Neural progenitor cell (in vitro differentiated cells): ENCODE results near the gene COLEC11. TPM values are rescaled to one million over a fixed set of nuclear protein-coding genes. Genes with fewer than 3 reads are reported as not detected.
A peak's percentile ranks its signal among the peaks of the same experiment; 100 is the strongest.

Source experiments
- DNase-seq: peaks from one replicate; pipeline ENCODE4 v3.0.0-alpha.2; 2016; ENCODE audit warnings: low spot score
- H2AFZ ChIP-seq: fragments of 200-600 bp; sonication (generic); replicated peaks from 2 replicates; pipeline ENCODE4 v1.6.1; 2016; ENCODE audit warnings: antibody characterized with exemption
- H3F3A ChIP-seq: fragments of 200-600 bp; sonication (generic); 2 replicates; pipeline ENCODE4 v1.6.1; 2016; ENCODE audit warnings: antibody characterized with exemption, low read depth
- H3K27ac ChIP-seq: fragments of 200-600 bp; sonication (generic); 2 replicates; pipeline ENCODE4 v1.5.1; 2016; ENCODE audit warnings: mild to moderate bottlenecking
- H3K27me3 ChIP-seq: fragments of 200-600 bp; sonication (generic); 2 replicates; pipeline ENCODE4 v1.6.1; 2016; ENCODE audit warnings: mild to moderate bottlenecking, moderate library complexity
- H3K36me3 ChIP-seq: fragments of 200-600 bp; sonication (generic); 2 replicates; pipeline ENCODE4 v1.5.1; 2016
- H3K4me1 ChIP-seq: fragments of 200-600 bp; sonication (generic); 2 replicates; pipeline ENCODE4 v1.6.1; 2016; ENCODE audit warnings: mixed run types
- H3K4me2 ChIP-seq: fragments of 200-600 bp; sonication (generic); 2 replicates; pipeline ENCODE4 v1.6.1; 2016
- H3K4me3 ChIP-seq: fragments of 200-600 bp; sonication (generic); 2 replicates; pipeline ENCODE4 v1.5.1; 2016
- H3K79me2 ChIP-seq: fragments of 200-600 bp; sonication (generic); 2 replicates; pipeline ENCODE4 v1.6.1; 2016; ENCODE audit warnings: low read depth
- H3K9ac ChIP-seq: fragments of 200-600 bp; sonication (generic); 2 replicates; pipeline ENCODE4 v1.6.1; 2016
- H3K9me3 ChIP-seq: fragments of 200-600 bp; sonication (generic); 2 replicates; pipeline ENCODE4 v1.5.1; 2016; ENCODE audit warnings: low read depth
- H4K20me1 ChIP-seq: fragments of 200-600 bp; sonication (generic); 2 replicates; pipeline ENCODE4 v1.6.1; 2016; ENCODE audit warnings: low read depth
- H3K27ac Mint-ChIP-seq: 3 replicates; pipeline ENCODE4 v1.8.0; 2021; ENCODE audit warnings: mixed read lengths
- H3K27me3 Mint-ChIP-seq: 2 replicates; pipeline ENCODE4 v1.8.0; 2022; ENCODE audit warnings: low read depth, mild to moderate bottlenecking, inconsistent platforms, moderate library complexity, mixed read lengths; ENCODE audit not compliant: insufficient read depth
- H3K36me3 Mint-ChIP-seq: 3 replicates; pipeline ENCODE4 v1.8.0; 2021; ENCODE audit warnings: mixed read lengths
- H3K4me1 Mint-ChIP-seq: 3 replicates; pipeline ENCODE4 v1.8.0; 2021; ENCODE audit warnings: mixed read lengths
- H3K4me3 Mint-ChIP-seq: 3 replicates; pipeline ENCODE4 v1.8.0; 2021; ENCODE audit warnings: mild to moderate bottlenecking, moderate library complexity, mixed read lengths
- H3K9me3 Mint-ChIP-seq: 3 replicates; pipeline ENCODE4 v1.8.0; 2020; ENCODE audit warnings: mixed read lengths
- EZH2 ChIP-seq: fragments of 200-600 bp; sonication (generic); IDR thresholded peaks from 2 replicates; pipeline ENCODE4 v1.6.1; 2017; ENCODE audit warnings: antibody characterized with exemption, mild to moderate bottlenecking, moderate library complexity
- EZH2phosphoT487 ChIP-seq: fragments of 200-600 bp; sonication (generic); IDR thresholded peaks from 2 replicates; pipeline ENCODE4 v1.6.1; 2017; ENCODE audit warnings: antibody characterized with exemption
- total RNA-seq: library from RNA; depleted of rRNA; stranded (reverse); fragments of >200 nt; gene quantifications from 2 replicates; pipeline ENCODE4 v1.2.3, GENCODE V29; 2015; ENCODE audit warnings: low replicate concordance
- TF ChIP-seq, protein P1 (sequence below): fragments of 200-600 bp; sonication (generic); IDR thresholded peaks from 2 replicates; pipeline ENCODE4 v1.5.1; 2017; ENCODE audit warnings: antibody characterized with exemption, mild to moderate bottlenecking

Gene COLEC11
- total RNA-seq, 1 donor from 2014 or later, result not detected

DNA sequence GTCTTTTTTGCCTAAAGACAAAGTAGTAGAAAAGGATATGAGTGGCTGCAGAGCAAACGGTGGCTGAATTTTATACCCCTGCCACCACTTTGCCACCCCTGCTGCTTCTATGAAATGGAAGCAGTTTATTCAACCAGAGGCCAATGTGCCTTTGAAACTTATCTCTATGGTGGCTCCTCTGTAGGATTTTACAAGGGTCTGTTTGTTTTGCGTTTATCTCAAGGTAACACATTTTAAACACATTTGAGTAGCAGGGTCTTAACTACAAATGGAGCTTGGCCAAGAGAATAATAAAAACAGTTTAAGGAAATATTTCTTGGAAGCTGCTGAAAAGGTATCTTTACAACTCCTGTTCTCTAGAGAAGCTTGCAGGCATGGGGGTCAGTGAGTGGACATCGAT is 69.2 kb downstream of the COLEC11 start:
- peaks cover 2% of the 10 kb centered on the region for H3K9me3 Mint-ChIP-seq
- peaks cover 3% of the 10 kb centered on the region for H3K4me1 ChIP-seq
- no peak for DNase-seq
- no peaks in the 10 kb centered on the region for H3K27me3 ChIP-seq
- H3K79me2 ChIP-seq, result no peaks in the 10 kb centered on the region
- no peak overlapping the region for H2AFZ ChIP-seq
- no peaks in the 10 kb centered on the region for H3F3A ChIP-seq
- no peak overlapping the region for H3K9ac ChIP-seq
- no peak overlapping the region for H3K4me2 ChIP-seq
- H3K36me3 Mint-ChIP-seq, result no peaks in the 10 kb centered on the region
- no peak overlapping the region for H3K27ac ChIP-seq
- no peak overlapping the region for H3K4me3 Mint-ChIP-seq
- TF ChIP-seq EZH2 (no peak), EZH2phosphoT487 (no peak)
- TF ChIP-seq, protein P1, sequence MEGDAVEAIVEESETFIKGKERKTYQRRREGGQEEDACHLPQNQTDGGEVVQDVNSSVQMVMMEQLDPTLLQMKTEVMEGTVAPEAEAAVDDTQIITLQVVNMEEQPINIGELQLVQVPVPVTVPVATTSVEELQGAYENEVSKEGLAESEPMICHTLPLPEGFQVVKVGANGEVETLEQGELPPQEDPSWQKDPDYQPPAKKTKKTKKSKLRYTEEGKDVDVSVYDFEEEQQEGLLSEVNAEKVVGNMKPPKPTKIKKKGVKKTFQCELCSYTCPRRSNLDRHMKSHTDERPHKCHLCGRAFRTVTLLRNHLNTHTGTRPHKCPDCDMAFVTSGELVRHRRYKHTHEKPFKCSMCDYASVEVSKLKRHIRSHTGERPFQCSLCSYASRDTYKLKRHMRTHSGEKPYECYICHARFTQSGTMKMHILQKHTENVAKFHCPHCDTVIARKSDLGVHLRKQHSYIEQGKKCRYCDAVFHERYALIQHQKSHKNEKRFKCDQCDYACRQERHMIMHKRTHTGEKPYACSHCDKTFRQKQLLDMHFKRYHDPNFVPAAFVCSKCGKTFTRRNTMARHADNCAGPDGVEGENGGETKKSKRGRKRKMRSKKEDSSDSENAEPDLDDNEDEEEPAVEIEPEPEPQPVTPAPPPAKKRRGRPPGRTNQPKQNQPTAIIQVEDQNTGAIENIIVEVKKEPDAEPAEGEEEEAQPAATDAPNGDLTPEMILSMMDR, result no peak
- no peak overlapping the region for H3K27ac Mint-ChIP-seq
- no peaks in the 10 kb centered on the region for H4K20me1 ChIP-seq
- no peaks in the 10 kb centered on the region for H3K9me3 ChIP-seq
- H3K4me1 Mint-ChIP-seq, result peaks cover 34% of the 10 kb centered on the region
- H3K36me3 ChIP-seq, result no peaks in the 10 kb centered on the region
- H3K4me3 ChIP-seq, result no peak overlapping the region
- peaks cover 9% of the 10 kb centered on the region for H3K27me3 Mint-ChIP-seq

- Histone ChIP-seq H2AFZ (no peak overlapping the region), H3K4me1 (no peaks in the 10 kb centered on the region), H4K20me1 (no peaks in the 10 kb centered on the region), H3K4me2 (no peak overlapping the region), H3K79me2 (no peaks in the 10 kb centered on the region), H3K27me3 (no peaks in the 10 kb centered on the region), H3F3A (no peaks in the 10 kb centered on the region), H3K9me3 (no peaks in the 10 kb centered on the region), H3K27ac (no peak overlapping the region), H3K4me3 (no peak overlapping the region), H3K9ac (no peak overlapping the region), H3K36me3 (no peaks in the 10 kb centered on the region)
- no peaks in the 10 kb centered on the region for H3K36me3 Mint-ChIP-seq
- peaks cover 6% of the 10 kb centered on the region for H3K9me3 Mint-ChIP-seq
- peaks cover 11% of the 10 kb centered on the region for H3K27me3 Mint-ChIP-seq
- TF ChIP-seq EZH2phosphoT487 (no peak), EZH2 (no peak)
- TF ChIP-seq, protein P1, result no peak
- H3K4me3 Mint-ChIP-seq, result no peak overlapping the region
- no peak overlapping the region for H3K27ac Mint-ChIP-seq
- no peak for DNase-seq
- peaks cover 26% of the 10 kb centered on the region for H3K4me1 Mint-ChIP-seq
Observed at GRCh38 chr2:3664925-3665324, 70.0 kb downstream of the COLEC11 start.

- H3K9me3 Mint-ChIP-seq, result peaks cover 6% of the 10 kb centered on the region
- H3K4me3 Mint-ChIP-seq, result no peak overlapping the region
- Histone ChIP-seq H3K27me3 (no peaks in the 10 kb centered on the region), H3K36me3 (no peaks in the 10 kb centered on the region), H4K20me1 (no peaks in the 10 kb centered on the region), H3K79me2 (no peaks in the 10 kb centered on the region), H3K4me3 (no peak overlapping the region), H3K9me3 (no peaks in the 10 kb centered on the region), H3K4me2 (no peak overlapping the region), H3K9ac (no peak overlapping the region), H3K27ac (no peak overlapping the region), H3F3A (no peaks in the 10 kb centered on the region), H2AFZ (no peak overlapping the region), H3K4me1 (no peaks in the 10 kb centered on the region)
- H3K27me3 Mint-ChIP-seq, result peaks cover 12% of the 10 kb centered on the region
- H3K4me1 Mint-ChIP-seq, result peaks cover 21% of the 10 kb centered on the region
- no peak for DNase-seq
- H3K27ac Mint-ChIP-seq, result peak overlapping the region; percentile 18
- H3K36me3 Mint-ChIP-seq, result no peaks in the 10 kb centered on the region
- TF ChIP-seq EZH2, result no peak
- no peak for TF ChIP-seq EZH2phosphoT487
- TF ChIP-seq, protein P1, result no peak
Observed at GRCh38 chr2:3665886-3666612, 71.1 kb downstream of the COLEC11 start.
